ENCODE data around the gene RNF224.

Gene RNF224

DNA sequence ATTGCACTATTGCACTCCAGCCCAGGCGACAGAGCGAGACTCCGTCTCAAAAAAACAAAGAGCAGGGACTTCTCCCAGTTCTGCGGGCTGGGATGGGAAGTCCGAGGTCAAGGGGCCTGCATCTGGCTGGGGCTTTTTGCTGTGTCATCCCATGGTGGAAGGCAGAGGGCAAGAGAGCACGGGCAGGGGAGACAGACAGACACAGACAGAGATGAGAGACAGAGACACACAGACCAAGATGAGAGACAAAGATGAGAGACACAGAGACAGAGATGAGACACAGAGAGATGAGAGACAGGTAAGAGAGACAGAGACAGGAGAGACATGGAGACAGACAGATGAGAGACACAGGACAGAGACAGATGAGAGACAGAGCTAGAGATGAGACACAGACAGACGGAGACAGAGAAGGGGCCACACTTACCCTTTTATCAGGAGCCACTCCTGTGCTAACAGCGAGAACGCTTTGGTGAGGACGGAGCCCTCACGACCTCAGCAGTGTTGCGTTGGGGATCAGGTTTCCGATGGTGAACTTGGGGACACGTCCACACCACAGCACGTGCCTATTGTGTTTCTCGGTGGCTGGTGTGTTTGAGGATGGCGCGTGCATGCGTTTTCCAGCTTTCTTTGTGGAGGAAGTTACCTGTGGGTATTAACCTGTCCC, 41.4 kb downstream of the RNF224 start:
- TF ChIP-seq, protein P1, sequence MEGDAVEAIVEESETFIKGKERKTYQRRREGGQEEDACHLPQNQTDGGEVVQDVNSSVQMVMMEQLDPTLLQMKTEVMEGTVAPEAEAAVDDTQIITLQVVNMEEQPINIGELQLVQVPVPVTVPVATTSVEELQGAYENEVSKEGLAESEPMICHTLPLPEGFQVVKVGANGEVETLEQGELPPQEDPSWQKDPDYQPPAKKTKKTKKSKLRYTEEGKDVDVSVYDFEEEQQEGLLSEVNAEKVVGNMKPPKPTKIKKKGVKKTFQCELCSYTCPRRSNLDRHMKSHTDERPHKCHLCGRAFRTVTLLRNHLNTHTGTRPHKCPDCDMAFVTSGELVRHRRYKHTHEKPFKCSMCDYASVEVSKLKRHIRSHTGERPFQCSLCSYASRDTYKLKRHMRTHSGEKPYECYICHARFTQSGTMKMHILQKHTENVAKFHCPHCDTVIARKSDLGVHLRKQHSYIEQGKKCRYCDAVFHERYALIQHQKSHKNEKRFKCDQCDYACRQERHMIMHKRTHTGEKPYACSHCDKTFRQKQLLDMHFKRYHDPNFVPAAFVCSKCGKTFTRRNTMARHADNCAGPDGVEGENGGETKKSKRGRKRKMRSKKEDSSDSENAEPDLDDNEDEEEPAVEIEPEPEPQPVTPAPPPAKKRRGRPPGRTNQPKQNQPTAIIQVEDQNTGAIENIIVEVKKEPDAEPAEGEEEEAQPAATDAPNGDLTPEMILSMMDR (conservative IDR thresholded peaks at IDR 0.05; ENCODE audit: low read depth, low read length), result no peak
- H3K4me3 ChIP-seq (ENCODE audit: low read depth, low read length), result no peak overlapping the region
- peak; percentile 46 for DNase-seq (ENCODE audit: low read depth)

DNA sequence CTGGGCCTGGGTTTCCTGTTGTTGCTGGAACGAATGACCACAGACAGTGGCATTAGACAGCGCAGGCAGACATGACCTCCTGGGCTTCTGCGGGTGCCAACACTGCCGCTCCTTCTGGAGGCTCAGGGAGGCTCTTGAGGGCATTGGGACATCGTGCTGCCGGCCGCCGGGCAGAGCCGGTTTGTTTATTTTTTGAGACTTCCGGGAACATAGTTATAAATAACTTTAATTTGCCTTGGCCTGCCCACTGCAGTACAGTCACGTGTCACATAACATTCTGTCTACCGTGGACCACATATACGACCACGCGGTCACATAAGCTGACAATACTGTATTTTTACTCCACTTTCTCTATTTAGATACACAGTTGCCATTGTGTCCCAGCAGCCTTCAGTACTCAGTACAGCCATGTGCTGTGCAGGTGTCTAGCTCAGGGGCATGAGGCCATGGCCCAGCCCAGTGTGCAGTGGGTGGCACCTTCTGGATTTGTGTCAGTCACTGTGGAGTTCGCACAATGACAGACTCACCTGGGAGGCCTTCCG, 42.0 kb downstream of the RNF224 start:
- TF ChIP-seq, protein P1 (conservative IDR thresholded peaks at IDR 0.05; ENCODE audit: low read depth, low read length), result no peak
- peak; percentile 62 for DNase-seq (ENCODE audit: low read depth)
- H3K4me3 ChIP-seq (ENCODE audit: low read depth, low read length), result no peak overlapping the region

DNA sequence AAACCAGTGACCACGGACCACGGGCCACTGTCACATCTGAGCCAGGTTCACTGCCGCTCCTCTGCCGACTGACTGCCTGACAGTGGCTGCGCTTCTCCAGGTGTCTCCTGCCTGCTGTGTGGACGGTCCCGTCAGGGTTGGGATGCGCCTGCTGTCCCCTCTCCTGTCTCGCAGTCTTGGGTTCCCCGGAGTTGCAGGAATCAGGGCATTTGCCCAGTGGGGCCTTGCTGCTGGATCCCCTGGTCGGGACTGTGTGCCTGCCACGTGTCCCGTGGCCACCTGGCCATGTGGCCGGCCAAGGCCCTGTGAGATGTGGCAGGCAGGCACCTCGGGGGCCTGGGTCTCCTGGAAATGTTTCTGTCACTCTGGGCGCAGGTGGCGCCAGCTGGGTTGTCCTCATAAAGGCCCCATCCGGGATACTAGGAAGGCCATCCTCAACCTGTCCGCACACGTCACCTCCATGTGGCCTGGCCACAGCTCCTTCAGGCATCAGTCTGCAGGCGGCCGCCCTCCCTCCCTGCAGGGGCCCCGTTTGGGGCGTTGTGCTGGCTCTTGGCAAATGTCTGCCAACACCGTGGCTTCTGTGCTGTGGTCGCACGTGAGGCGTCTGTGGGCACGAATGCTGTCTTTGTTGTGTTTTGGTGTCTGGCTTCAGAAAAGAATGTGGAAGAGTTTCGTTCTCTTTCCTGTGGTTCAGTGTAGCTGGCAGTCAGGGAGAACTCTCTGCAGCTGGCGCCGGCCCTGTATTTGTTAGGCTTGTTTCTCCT, 43.8 kb downstream of the RNF224 start:
- no peak overlapping the region for H3K4me3 ChIP-seq (ENCODE audit: low read depth, low read length)
- TF ChIP-seq, protein P1 (conservative IDR thresholded peaks at IDR 0.05; ENCODE audit: low read depth, low read length), result no peak
- DNase-seq (ENCODE audit: low read depth), result no peak

DNA sequence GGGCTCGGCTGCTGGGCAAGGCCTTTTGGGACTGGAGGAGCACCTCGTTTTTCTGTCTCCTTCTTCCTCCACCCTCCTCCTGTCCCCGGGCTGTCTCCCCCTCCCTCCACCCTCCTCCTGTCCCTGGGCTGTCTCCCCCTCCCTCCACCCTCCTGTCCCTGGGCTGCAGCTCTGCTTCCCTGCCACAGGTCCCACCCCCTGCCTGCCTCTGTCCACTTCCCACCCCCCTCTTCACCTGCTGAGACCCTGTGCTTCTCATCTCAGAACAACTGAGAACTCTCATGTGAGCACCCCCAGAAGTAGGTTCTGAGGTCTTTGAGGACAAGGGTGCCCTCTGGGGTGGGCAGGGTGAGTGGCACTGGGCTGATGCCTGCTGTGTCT, 44.4 kb downstream of the RNF224 start:
- TF ChIP-seq, protein P1 (conservative IDR thresholded peaks at IDR 0.05; ENCODE audit: low read depth, low read length), result no peak
- DNase-seq (ENCODE audit: low read depth), result no peak
- H3K4me3 ChIP-seq (ENCODE audit: low read depth, low read length), result no peak overlapping the region

DNA sequence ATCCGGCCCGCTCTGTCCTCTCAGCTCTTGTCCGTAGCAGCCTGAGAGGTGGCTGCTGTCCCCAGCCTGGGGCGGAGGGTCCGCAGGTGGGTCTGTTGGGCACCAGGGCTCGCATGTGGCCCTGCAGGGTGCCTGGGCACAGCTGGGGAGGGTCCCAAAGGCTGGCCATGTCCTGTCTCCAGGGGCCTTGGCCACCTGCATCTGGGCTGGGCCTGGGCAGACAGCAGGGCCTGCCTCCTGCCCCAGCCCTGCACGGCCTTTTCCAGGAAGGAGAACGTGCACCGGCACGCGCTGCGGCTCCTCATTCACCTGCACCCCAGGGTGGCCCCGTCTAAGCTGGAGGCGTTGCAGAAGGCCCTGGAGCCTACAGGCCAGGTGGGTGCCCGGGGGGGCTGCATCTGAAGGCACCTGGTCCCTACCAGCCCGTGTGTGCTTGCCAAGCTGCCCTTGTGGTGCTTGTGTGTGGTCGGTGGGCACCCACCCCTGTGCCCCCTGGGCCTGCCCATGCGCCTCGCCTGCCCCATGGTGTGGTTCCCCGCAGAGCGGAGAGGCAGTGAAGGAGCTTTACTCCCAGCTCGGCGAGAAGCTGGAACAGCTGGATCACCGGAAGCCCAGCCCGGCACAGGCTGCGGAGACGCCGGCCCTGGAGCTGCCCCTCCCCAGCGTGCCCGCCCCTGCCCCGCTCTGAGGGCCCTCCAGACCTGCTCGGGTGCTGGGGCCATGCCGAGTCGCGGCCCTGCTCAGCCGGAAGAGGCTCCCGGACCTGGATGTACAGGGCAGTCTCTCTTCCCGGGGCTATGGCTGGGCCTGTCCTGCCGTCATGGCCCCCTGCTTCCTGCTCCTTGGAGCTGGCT, 45.2 kb downstream of the RNF224 start:
- DNase-seq (ENCODE audit: low read depth), result no peak
- no peak overlapping the region for H3K4me3 ChIP-seq (ENCODE audit: low read depth, low read length)
- TF ChIP-seq, protein P1 (conservative IDR thresholded peaks at IDR 0.05; ENCODE audit: low read depth, low read length), result no peak

DNA sequence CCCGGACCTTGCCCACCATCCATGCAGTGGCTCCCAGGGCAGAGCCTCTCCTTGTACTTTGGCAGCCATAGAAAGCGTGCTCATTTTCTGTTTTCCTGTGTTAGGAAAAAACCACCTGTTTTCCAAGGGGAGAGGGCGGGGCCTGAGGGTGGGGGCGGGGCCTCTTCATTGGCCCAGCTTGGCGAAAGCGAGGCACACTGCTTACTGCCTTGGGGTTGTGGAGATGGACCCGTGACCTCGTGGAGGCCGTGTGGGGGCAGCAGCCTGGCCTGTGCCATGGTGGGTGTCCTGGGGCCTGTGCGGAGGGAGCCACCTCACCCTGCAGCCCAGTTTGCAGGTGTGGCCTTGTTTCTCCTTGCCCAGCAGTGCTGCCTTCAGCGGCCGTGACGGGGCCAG, 45.8 kb downstream of the RNF224 start:
- TF ChIP-seq, protein P1 (conservative IDR thresholded peaks at IDR 0.05; ENCODE audit: low read depth, low read length), result no peak
- no peak overlapping the region for H3K4me3 ChIP-seq (ENCODE audit: low read depth, low read length)
- no peak for DNase-seq (ENCODE audit: low read depth)
